H9 (cell line): ENCODE results near the gene ZBED1. TPM values are rescaled to one million over a fixed set of nuclear protein-coding genes. Genes with fewer than 3 reads are reported as not detected.

Experiments
- DNase-seq: peaks from one replicate; pipeline ENCODE4 v3.0.0-alpha.2; 2017
- H2AFZ ChIP-seq: one replicate; pipeline ENCODE4 v1.6.1; 2013; ENCODE audit warnings: mild to moderate bottlenecking, low read length, control low read depth, moderate library complexity
- H2AK5ac ChIP-seq: 2 replicates; pipeline ENCODE4 v1.6.1; 2013; ENCODE audit warnings: low read length, control low read depth, mixed read lengths; ENCODE audit not compliant: insufficient read length
- H2BK120ac ChIP-seq: one replicate; pipeline ENCODE4 v1.6.1; 2013; ENCODE audit warnings: low read depth, mild to moderate bottlenecking, low read length, control low read depth, inconsistent platforms; ENCODE audit not compliant: poor library complexity, severe bottlenecking
- H2BK12ac ChIP-seq: 2 replicates; pipeline ENCODE4 v1.6.1; 2013; ENCODE audit warnings: low read length, control low read depth, mixed read lengths, low read depth; ENCODE audit not compliant: insufficient read length
- H2BK15ac ChIP-seq: 2 replicates; pipeline ENCODE4 v1.6.1; 2013; ENCODE audit warnings: low read depth, low read length, control low read depth
- H2BK20ac ChIP-seq: one replicate; pipeline ENCODE4 v1.6.1; 2013; ENCODE audit warnings: low read depth, mild to moderate bottlenecking, low read length, control low read depth, inconsistent platforms; ENCODE audit not compliant: poor library complexity, severe bottlenecking
- H2BK5ac ChIP-seq: 2 replicates; pipeline ENCODE4 v1.6.1; 2013; ENCODE audit warnings: low read length, control low read depth, mixed read lengths; ENCODE audit not compliant: insufficient read length
- H3K14ac ChIP-seq: 2 replicates; pipeline ENCODE4 v1.6.1; 2013; ENCODE audit warnings: low read length, control low read depth; ENCODE audit not compliant: insufficient read depth
- H3K18ac ChIP-seq: 2 replicates; pipeline ENCODE4 v1.6.1; 2013; ENCODE audit warnings: low read depth, mild to moderate bottlenecking, mixed read lengths, low read length, control low read depth; ENCODE audit not compliant: insufficient read length
- H3K23ac ChIP-seq: 2 replicates; pipeline ENCODE4 v1.6.1; 2013; ENCODE audit warnings: low read length, control low read depth, mixed read lengths, low read depth; ENCODE audit not compliant: insufficient read length
- H3K23me2 ChIP-seq: 2 replicates; pipeline ENCODE4 v1.6.1; 2013; ENCODE audit warnings: low read depth, mild to moderate bottlenecking, mixed read lengths, low read length, control low read depth; ENCODE audit not compliant: insufficient read length, poor library complexity, severe bottlenecking
- H3K27ac ChIP-seq: 2 replicates; pipeline ENCODE4 v1.5.1; 2013; ENCODE audit warnings: low read length, control low read depth, mixed read lengths, low read depth; ENCODE audit not compliant: insufficient read length
- H3K27me3 ChIP-seq: 2 replicates; pipeline ENCODE4 v1.6.1; 2013; ENCODE audit warnings: low read length, control low read depth, inconsistent platforms; ENCODE audit not compliant: insufficient read depth
- H3K4ac ChIP-seq: 2 replicates; pipeline ENCODE4 v1.6.1; 2013; ENCODE audit warnings: low read depth, mild to moderate bottlenecking, control low read depth, inconsistent platforms, low read length, moderate library complexity
- H3K4me1 ChIP-seq: 2 replicates; pipeline ENCODE4 v1.6.1; 2013; ENCODE audit warnings: low read length, control low read depth, inconsistent platforms; ENCODE audit not compliant: insufficient read depth
- H3K4me2 ChIP-seq: 2 replicates; pipeline ENCODE4 v1.6.1; 2013; ENCODE audit warnings: low read length, control low read depth, mixed read lengths; ENCODE audit not compliant: insufficient read length, insufficient read depth
- H3K56ac ChIP-seq: 2 replicates; pipeline ENCODE4 v1.6.1; 2013; ENCODE audit warnings: low read depth, mild to moderate bottlenecking, mixed read lengths, low read length, control low read depth; ENCODE audit not compliant: insufficient read length
- H3K79me1 ChIP-seq: 2 replicates; pipeline ENCODE4 v1.6.1; 2013; ENCODE audit warnings: low read depth, mild to moderate bottlenecking, moderate library complexity, low read length, control low read depth, inconsistent platforms; ENCODE audit not compliant: insufficient read depth, poor library complexity, severe bottlenecking
- H3K79me2 ChIP-seq: 2 replicates; pipeline ENCODE4 v1.6.1; 2013; ENCODE audit warnings: low read length, control low read depth, inconsistent platforms; ENCODE audit not compliant: insufficient read depth
- H3K9ac ChIP-seq: 2 replicates; pipeline ENCODE4 v1.6.1; 2013; ENCODE audit warnings: low read length, control low read depth, mixed read lengths; ENCODE audit not compliant: insufficient read length; ENCODE audit errors: extremely low read depth
- H3K9me3 ChIP-seq: one replicate; pipeline ENCODE4 v1.6.1; 2013; ENCODE audit warnings: low read depth, low read length, inconsistent platforms; ENCODE audit not compliant: control insufficient read depth
- H3T11ph ChIP-seq: one replicate; pipeline ENCODE4 v1.6.1; 2013; ENCODE audit warnings: mild to moderate bottlenecking, low read length, control low read depth, inconsistent platforms
- H4K20me1 ChIP-seq: one replicate; pipeline ENCODE4 v1.6.1; 2013; ENCODE audit not compliant: control insufficient read depth, insufficient read length, insufficient read depth
- H4K5ac ChIP-seq: 2 replicates; pipeline ENCODE4 v1.6.1; 2013; ENCODE audit warnings: low read depth, mild to moderate bottlenecking, mixed read lengths, low read length, control low read depth; ENCODE audit not compliant: insufficient read length
- H4K8ac ChIP-seq: replicated peaks from 2 replicates; pipeline ENCODE4 v1.6.1; 2013; ENCODE audit warnings: low read length, control low read depth, mixed read lengths, low read depth; ENCODE audit not compliant: insufficient read length
- H4K91ac ChIP-seq: 2 replicates; pipeline ENCODE4 v1.6.1; 2013; ENCODE audit warnings: low read depth, mild to moderate bottlenecking, moderate library complexity, mixed read lengths, low read length, control low read depth; ENCODE audit not compliant: insufficient read length
- H3K27ac Mint-ChIP-seq, 3 experiments: 2 replicates in 2 of 3; 3 replicates in 1 of 3; pipeline ENCODE4 v1.8.0; 2020 to 2021; ENCODE audit warnings: mixed read lengths in 3 of 3, mild to moderate bottlenecking in 1 of 3, moderate library complexity in 1 of 3
- H3K27me3 Mint-ChIP-seq: 2 replicates; pipeline ENCODE4 v1.8.0; 2021; ENCODE audit warnings: low read depth, mild to moderate bottlenecking, moderate library complexity, mixed read lengths
- H3K36me3 Mint-ChIP-seq, 3 experiments: 2 replicates in 2 of 3; 3 replicates in 1 of 3; pipeline ENCODE4 v1.8.0; 2020 to 2021; ENCODE audit warnings: low read depth in 3 of 3, mixed read lengths in 3 of 3; ENCODE audit not compliant: insufficient read depth in 1 of 3
- H3K4me1 Mint-ChIP-seq, 2 experiments: 2 replicates each; pipeline ENCODE4 v1.8.0; 2020; ENCODE audit warnings: mixed read lengths in 2 of 2
- H3K4me3 Mint-ChIP-seq, 2 experiments: 2 replicates in 1 of 2; 3 replicates in 1 of 2; pipeline ENCODE4 v1.8.0; 2020 to 2021; ENCODE audit warnings: mild to moderate bottlenecking in 2 of 2, mixed read lengths in 2 of 2, moderate library complexity in 1 of 2
- H3K9me3 Mint-ChIP-seq, 2 experiments: 2 replicates in 1 of 2; 3 replicates in 1 of 2; pipeline ENCODE4 v1.8.0; 2020; ENCODE audit warnings: mild to moderate bottlenecking in 2 of 2, mixed read lengths in 2 of 2, moderate library complexity in 1 of 2
- CTCF ChIP-seq: fragments of 200-600 bp; sonication (generic); conservative IDR thresholded peaks from 3 replicates; pipeline ENCODE4 v1.8.0; 2021; ENCODE audit warnings: antibody characterized with exemption, mild to moderate bottlenecking
- WGBS: extraction: QIAGEN DNeasy Blood & Tissue Kit; methylation state at CpG from one replicate; pipeline ENCODE4 v1.1.7; 2013; ENCODE audit warnings: missing lambda C conversion rate, low lambda C conversion rate, mixed read lengths; ENCODE audit not compliant: insufficient read length; ENCODE audit errors: extremely low coverage; 5-methylcytosine and 5-hydroxymethylcytosine counted together
- total RNA-seq: library from RNA; stranded (reverse); gene quantifications from 2 replicates; pipeline ENCODE4 v1.2.1, GENCODE V29; 2021

ZBED1 gene
- total RNA-seq, 1 experiment from 2014 or later = 61.1 TPM

GRCh38 chrX:2479420-2479780 lies 21.4 kb downstream of the ZBED1 start:
- Histone ChIP-seq H3K56ac (no peak overlapping the region), H3K9ac (no peak overlapping the region), H3K18ac (no peak overlapping the region), H2BK12ac (no peak overlapping the region), H2BK20ac (no peak overlapping the region), H3K4me1 (no peaks in the 10 kb centered on the region), H2BK15ac (no peak overlapping the region), H3K4me2 (no peak overlapping the region), H3K9me3 (no peaks in the 10 kb centered on the region), H2AFZ (no peak overlapping the region), H3K79me2 (peaks cover 12% of the 10 kb centered on the region; the same call in 1 of the 2 replicates), H3K79me1 (no peaks in the 10 kb centered on the region), H2BK5ac (no peak overlapping the region), H4K20me1 (peaks cover 5% of the 10 kb centered on the region), H3T11ph (no peak overlapping the region), H3K14ac (no peak overlapping the region), H3K27me3 (no peaks in the 10 kb centered on the region), H2AK5ac (no peak overlapping the region), H4K8ac (no peak overlapping the region), H3K23me2 (no peaks in the 10 kb centered on the region), H3K4ac (no peak overlapping the region), H4K91ac (no peak overlapping the region), H3K23ac (no peak overlapping the region), H4K5ac (no peak overlapping the region), H3K27ac (no peak overlapping the region), H2BK120ac (no peak overlapping the region)
- no peaks in the 10 kb centered on the region for H3K27me3 Mint-ChIP-seq
- peaks cover 20 to 35% of the 10 kb centered on the region in 2 experiments for H3K4me1 Mint-ChIP-seq
- H3K9me3 Mint-ChIP-seq = peaks cover 7 to 8% of the 10 kb centered on the region in 2 experiments
- H3K27ac Mint-ChIP-seq = no peak overlapping the region
- no peak overlapping the region for H3K4me3 Mint-ChIP-seq
- no CpG with 5 or more reads among the region's 15 CpGs for WGBS
- TF ChIP-seq CTCF = no peak
- no peak for DNase-seq
- H3K36me3 Mint-ChIP-seq = peaks cover 15 to 39% (median 24%) of the 10 kb centered on the region in 3 experiments
